ENCODE measurements around the gene PTPRD. TPM values are rescaled to one million over a fixed set of nuclear protein-coding genes. Genes with fewer than 3 reads are reported as not detected.

The PTPRD gene
- total and polyA plus RNA-seq, 10 donors, result 0.08 to 11.7 (median 2.9) TPM

- no peaks in the 10 kb centered on the region for H3K9me3 ChIP-seq
- WGBS, 5 donors, result 70 to 83% (median 71%) methylated on average over 3 of the region's 3 CpGs
- H3K36me3 ChIP-seq, result no peaks in the 10 kb centered on the region
- intact Hi-C loops (cut with DNase I; ENCODE audit: low total_unique reads), result no loop called here
- DNase-seq, result no peak
- H3K4me1 ChIP-seq, result no peaks in the 10 kb centered on the region
- no peak overlapping the region for H3K4me3 ChIP-seq
- no peaks in the 10 kb centered on the region for H3K27me3 ChIP-seq (replicated peaks in 1 of 7)
- H3K27ac ChIP-seq, result no peak overlapping the region
- TF ChIP-seq POLR2A (IDR thresholded peaks at IDR 0.05) (no peak), POLR2AphosphoS5 (IDR thresholded peaks at IDR 0.05) (no peak), CTCF (IDR thresholded peaks at IDR 0.05 in 8 of 11, conservative IDR thresholded peaks at IDR 0.05 in 3 of 11) (no peak)
Observed at GRCh38 chr9:8717146-8717545, 1895.7 kb downstream of the PTPRD start.

- no peaks in the 10 kb centered on the region for H3K36me3 ChIP-seq
- H3K4me3 ChIP-seq, result no peak overlapping the region
- 40 to 95% (median 73%) methylated on average over 2 of the region's 2 CpGs for WGBS, 5 donors
- no peaks in the 10 kb centered on the region for H3K9me3 ChIP-seq
- intact Hi-C loops (cut with DNase I; ENCODE audit: low total_unique reads), result no loop called here
- no peak overlapping the region for H3K27ac ChIP-seq
- no peaks in the 10 kb centered on the region for H3K4me1 ChIP-seq
- TF ChIP-seq POLR2AphosphoS5 (IDR thresholded peaks at IDR 0.05) (no peak), CTCF (IDR thresholded peaks at IDR 0.05 in 8 of 11, conservative IDR thresholded peaks at IDR 0.05 in 3 of 11) (no peak), POLR2A (IDR thresholded peaks at IDR 0.05) (no peak)
- H3K27me3 ChIP-seq (replicated peaks in 1 of 7), result no peaks in the 10 kb centered on the region
- no peak for DNase-seq
Observed at GRCh38 chr9:8715788-8716187, 1897.0 kb downstream of the PTPRD start.

GRCh38 chr9:8713811-8714165, 1899.0 kb downstream of the PTPRD start:
- intact Hi-C loops (cut with DNase I; ENCODE audit: low total_unique reads), result no loop called here
- Histone ChIP-seq H3K9me3 (no peaks in the 10 kb centered on the region), H3K27ac (no peak overlapping the region), H3K27me3 (replicated peaks in 1 of 7) (no peaks in the 10 kb centered on the region), H3K4me1 (no peaks in the 10 kb centered on the region), H3K4me3 (no peak overlapping the region), H3K36me3 (no peaks in the 10 kb centered on the region)
- WGBS, 5 donors, result 79 to 84% (median 84%) methylated on average over 8 of the region's 8 CpGs
- DNase-seq, result no peak
- no peak for TF ChIP-seq POLR2A (IDR thresholded peaks at IDR 0.05)
- TF ChIP-seq CTCF (IDR thresholded peaks at IDR 0.05 in 8 of 11, conservative IDR thresholded peaks at IDR 0.05 in 3 of 11), result no peak
- TF ChIP-seq POLR2AphosphoS5 (IDR thresholded peaks at IDR 0.05), result no peak

- Histone ChIP-seq H3K36me3 (no peaks in the 10 kb centered on the region), H3K4me3 (no peak overlapping the region), H3K27me3 (replicated peaks in 1 of 7) (no peaks in the 10 kb centered on the region), H3K9me3 (no peaks in the 10 kb centered on the region), H3K27ac (no peak overlapping the region), H3K4me1 (no peaks in the 10 kb centered on the region)
- 95 to 96% (median 95%) methylated on average over 44 of the region's 44 CpGs for WGBS, 5 donors
- no peak for TF ChIP-seq POLR2A (IDR thresholded peaks at IDR 0.05)
- no peak for TF ChIP-seq POLR2AphosphoS5 (IDR thresholded peaks at IDR 0.05)
- no peak for TF ChIP-seq CTCF (IDR thresholded peaks at IDR 0.05 in 8 of 11, conservative IDR thresholded peaks at IDR 0.05 in 3 of 11)
- DNase-seq, result no peak
- intact Hi-C loops (cut with DNase I; ENCODE audit: low total_unique reads), result no loop called here
Observed at GRCh38 chr9:8713149-8713810, 1899.5 kb downstream of the PTPRD start.
